ENCODE measurements around the gene CFHR3. TPM values are rescaled to one million over a fixed set of nuclear protein-coding genes. Genes with fewer than 3 reads are reported as not detected.
"Not testable (repeated sequence)": the region's sequence is repeated elsewhere in the genome, so short reads cannot be mapped to it uniquely, and the experiment has no call there.

CFHR3 gene
- total and polyA plus RNA-seq, 2 donors, result not detected

DNA sequence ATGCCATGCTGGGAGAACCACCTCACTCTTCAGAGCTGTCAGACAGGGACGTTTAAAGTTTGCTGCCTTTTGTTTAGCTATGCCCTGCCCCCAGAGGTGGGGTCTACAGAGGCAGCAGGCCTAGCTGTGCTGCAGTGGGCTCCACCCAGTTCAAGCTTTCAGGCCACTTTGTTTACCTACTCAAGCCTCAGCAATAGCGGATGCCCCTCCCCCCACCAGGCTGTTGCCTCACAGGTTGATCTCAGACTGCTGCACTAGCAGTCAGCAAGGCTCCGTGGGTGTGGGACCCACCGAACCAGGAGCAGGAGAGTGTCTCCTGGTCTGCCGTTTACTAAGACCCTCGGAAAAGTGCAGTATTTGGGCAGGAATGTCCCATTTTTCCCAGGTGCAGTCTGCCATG is 42.8 kb downstream of the CFHR3 start:
- H3K4me1 ChIP-seq (ENCODE audit: control insufficient read depth in 2 of 2, insufficient read depth in 2 of 2, low read length in 2 of 2); H3K9me3 ChIP-seq (ENCODE audit: control insufficient read depth in 2 of 2, insufficient read depth in 1 of 2, low read length in 1 of 2); H3K36me3 ChIP-seq (ENCODE audit: control insufficient read depth in 2 of 2, insufficient read depth in 2 of 2, low read length in 1 of 2); DNase-seq (ENCODE audit: low read depth in 6 of 9, low spot score in 9 of 9); H3K27ac ChIP-seq (ENCODE audit: low read depth in 1 of 2, low read length in 1 of 2); H3K27me3 ChIP-seq (ENCODE audit: control insufficient read depth in 2 of 2, insufficient read depth in 1 of 2, low read length in 1 of 2); H3K4me3 ChIP-seq (ENCODE audit: low read length in 2 of 2): not testable (repeated sequence)
- WGBS, result 87% methylated on average over 6 of the region's 6 CpGs

DNA sequence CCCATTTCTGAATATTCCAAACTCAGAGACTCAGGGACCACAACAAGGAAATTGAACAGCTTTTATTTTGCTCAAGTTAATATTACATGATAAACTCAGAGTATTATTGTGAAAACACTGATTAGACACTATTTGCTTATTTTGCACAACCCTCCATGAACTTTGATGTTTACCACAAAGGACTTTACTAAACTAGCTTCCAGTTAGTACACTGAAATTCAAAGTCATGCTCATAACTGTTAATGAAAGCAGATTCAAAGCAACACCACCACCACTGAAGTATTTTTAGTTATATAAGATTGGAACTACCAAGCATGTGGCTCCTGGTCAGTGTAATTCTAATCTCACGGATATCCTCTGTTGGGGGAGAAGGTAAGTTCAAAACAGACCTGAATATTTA is 44.9 kb downstream of the CFHR3 start, which contains the start of gene CFHR1:
CFHR1 (plus strand) TSS at position 201 of the 400 bp plus-strand sequence; CDS start at position 315, 114 bp downstream.
- not testable (repeated sequence) for DNase-seq (ENCODE audit: low read depth in 6 of 9, low spot score in 9 of 9); H3K4me3 ChIP-seq (ENCODE audit: low read length in 2 of 2); H3K36me3 ChIP-seq (ENCODE audit: control insufficient read depth in 2 of 2, insufficient read depth in 2 of 2, low read length in 1 of 2); H3K27ac ChIP-seq (ENCODE audit: low read depth in 1 of 2, low read length in 1 of 2); H3K9me3 ChIP-seq (ENCODE audit: control insufficient read depth in 2 of 2, insufficient read depth in 1 of 2, low read length in 1 of 2); H3K4me1 ChIP-seq (ENCODE audit: control insufficient read depth in 2 of 2, insufficient read depth in 2 of 2, low read length in 2 of 2); H3K27me3 ChIP-seq (ENCODE audit: control insufficient read depth in 2 of 2, insufficient read depth in 1 of 2, low read length in 1 of 2)
- WGBS, result no CpG with 5 or more reads among the region's 1 CpG

DNA sequence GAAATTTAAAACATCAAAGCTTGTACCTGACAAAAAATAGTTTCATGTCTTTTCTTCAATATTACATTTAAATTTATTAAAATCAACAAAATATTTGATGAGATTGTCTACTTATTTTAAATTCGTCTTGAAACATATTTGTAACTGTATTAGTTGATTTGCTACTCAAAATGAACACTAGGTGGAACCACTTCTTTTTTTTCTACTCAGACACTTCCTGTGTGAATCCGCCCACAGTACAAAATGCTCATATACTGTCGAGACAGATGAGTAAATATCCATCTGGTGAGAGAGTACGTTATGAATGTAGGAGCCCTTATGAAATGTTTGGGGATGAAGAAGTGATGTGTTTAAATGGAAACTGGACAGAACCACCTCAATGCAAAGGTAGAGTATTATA is 53.2 kb downstream of the CFHR3 start:
- 6% methylated on average over 4 of the region's 4 CpGs for WGBS

More for the DNA sequence above, 53.2 kb downstream of the CFHR3 start:
- DNase-seq (ENCODE audit: low read depth in 6 of 9, low spot score in 9 of 9), result peak in 4 of 9 donors; percentile 0 to 33 (median 4)
- H3K4me3 ChIP-seq (ENCODE audit: low read length in 2 of 2); H3K27me3 ChIP-seq (ENCODE audit: control insufficient read depth in 2 of 2, insufficient read depth in 1 of 2, low read length in 1 of 2); H3K9me3 ChIP-seq (ENCODE audit: control insufficient read depth in 2 of 2, insufficient read depth in 1 of 2, low read length in 1 of 2); H3K36me3 ChIP-seq (ENCODE audit: control insufficient read depth in 2 of 2, insufficient read depth in 2 of 2, low read length in 1 of 2); H3K27ac ChIP-seq (ENCODE audit: low read depth in 1 of 2, low read length in 1 of 2); H3K4me1 ChIP-seq (ENCODE audit: control insufficient read depth in 2 of 2, insufficient read depth in 2 of 2, low read length in 2 of 2): not testable (repeated sequence)

Other genes with a start within 250 kb of the CFHR3 start
- 0.85 TPM for gene KCNT2, start 166.4 kb upstream of the CFHR3 start, total RNA-seq
- gene KCNT2, start 166.4 kb upstream of the CFHR3 start, polyA plus RNA-seq, result 0.41 TPM
- gene CFH, start 122.8 kb upstream of the CFHR3 start, total RNA-seq, result 12.6 TPM
- gene CFH, start 122.8 kb upstream of the CFHR3 start, polyA plus RNA-seq, result 26.0 TPM
- 1.3 TPM for gene CFHR1, start 44.9 kb downstream of the CFHR3 start, total RNA-seq
- 0.09 TPM for gene CFHR1, start 44.9 kb downstream of the CFHR3 start, polyA plus RNA-seq
- gene CFHR4, start 113.2 kb downstream of the CFHR3 start, total RNA-seq, result 0.19 TPM
- 0.07 TPM for gene CFHR4, start 113.2 kb downstream of the CFHR3 start, polyA plus RNA-seq
- gene CFHR2, start 168.9 kb downstream of the CFHR3 start, total RNA-seq, result 0.09 TPM
- not detected for gene CFHR2, start 168.9 kb downstream of the CFHR3 start, polyA plus RNA-seq
- not detected for gene CFHR5, start 202.7 kb downstream of the CFHR3 start, total RNA-seq
- not detected for gene CFHR5, start 202.7 kb downstream of the CFHR3 start, polyA plus RNA-seq

Measured in thymus (tissue), 11 donors.